Astrocyte (in vitro differentiated cells and primary cell): ENCODE results near the gene ENTHD1. TPM values are rescaled to one million over a fixed set of nuclear protein-coding genes. Genes with fewer than 3 reads are reported as not detected.

Experiments
- DNase-seq: peaks from one replicate; pipeline ENCODE4 v3.0.0-alpha.2; 2010; ENCODE audit warnings: low read depth
- FAIRE-seq: peaks from 2 replicates; lab custom pipeline; 2011; peaks lifted over from hg19 to GRCh38; lab: Jason Lieb, UNC
- H2AFZ ChIP-seq: 2 replicates; pipeline ENCODE4 v1.6.0; 2012; ENCODE audit warnings: low read depth, low read length, inconsistent platforms
- H3K27ac ChIP-seq: 2 replicates; pipeline ENCODE4 v1.5.1; 2011; ENCODE audit warnings: low read depth, low read length, inconsistent platforms
- H3K27me3 ChIP-seq: 2 replicates; pipeline ENCODE4 v1.6.0; 2011; ENCODE audit warnings: low read length, inconsistent platforms; ENCODE audit not compliant: insufficient read depth
- H3K36me3 ChIP-seq: 2 replicates; pipeline ENCODE4 v1.5.1; 2011; ENCODE audit warnings: low read length, inconsistent platforms; ENCODE audit not compliant: insufficient read depth
- H3K4me1 ChIP-seq: 2 replicates; pipeline ENCODE4 v1.5.1; 2011; ENCODE audit warnings: low read length, inconsistent platforms; ENCODE audit not compliant: insufficient read depth
- H3K4me2 ChIP-seq: 2 replicates; pipeline ENCODE4 v1.6.0; 2012; ENCODE audit warnings: low read length, inconsistent platforms
- H3K4me3 ChIP-seq: 2 replicates; pipeline ENCODE4 v1.5.1; 2011; ENCODE audit warnings: low read depth, mild to moderate bottlenecking, low read length, inconsistent platforms; ENCODE audit not compliant: insufficient read depth
- H3K79me2 ChIP-seq: 2 replicates; pipeline ENCODE4 v1.6.0; 2012; ENCODE audit warnings: mild to moderate bottlenecking, low read length, inconsistent platforms; ENCODE audit not compliant: insufficient read depth
- H3K9ac ChIP-seq: 2 replicates; pipeline ENCODE4 v1.6.0; 2012; ENCODE audit warnings: mild to moderate bottlenecking, low read length, inconsistent platforms
- H3K9me3 ChIP-seq: 2 replicates; pipeline ENCODE4 v1.5.1; 2012; ENCODE audit warnings: low read depth, mild to moderate bottlenecking, low read length, inconsistent platforms; ENCODE audit not compliant: insufficient read depth
- H4K20me1 ChIP-seq: 2 replicates; pipeline ENCODE4 v1.6.0; 2012; ENCODE audit warnings: low read length, inconsistent platforms; ENCODE audit not compliant: insufficient read depth
- H3K27ac Mint-ChIP-seq: one replicate; pipeline ENCODE4 v1.8.0; 2021; ENCODE audit warnings: mild to moderate bottlenecking, mixed read lengths; ENCODE audit not compliant: unreplicated experiment
- H3K27me3 Mint-ChIP-seq: one replicate; pipeline ENCODE4 v1.8.0; 2021; ENCODE audit warnings: low read depth, mixed read lengths; ENCODE audit not compliant: unreplicated experiment
- H3K36me3 Mint-ChIP-seq: one replicate; pipeline ENCODE4 v1.8.0; 2021; ENCODE audit warnings: low read depth, mixed read lengths; ENCODE audit not compliant: unreplicated experiment
- H3K4me1 Mint-ChIP-seq: one replicate; pipeline ENCODE4 v1.8.0; 2021; ENCODE audit warnings: low read depth, mixed read lengths; ENCODE audit not compliant: unreplicated experiment
- H3K4me3 Mint-ChIP-seq: one replicate; pipeline ENCODE4 v1.8.0; 2021; ENCODE audit warnings: mild to moderate bottlenecking, moderate library complexity, mixed read lengths; ENCODE audit not compliant: unreplicated experiment
- H3K9me3 Mint-ChIP-seq: one replicate; pipeline ENCODE4 v1.8.0; 2021; ENCODE audit warnings: mild to moderate bottlenecking, mixed read lengths; ENCODE audit not compliant: unreplicated experiment
- CTCF ChIP-seq: IDR thresholded peaks from 2 replicates; pipeline ENCODE4 v1.5.1; 2011; ENCODE audit warnings: low read depth, mild to moderate bottlenecking, inconsistent platforms, low read length, moderate library complexity; ENCODE audit not compliant: insufficient read depth
- EZH2 ChIP-seq: IDR thresholded peaks from 2 replicates; pipeline ENCODE4 v1.6.1; 2012; ENCODE audit warnings: mild to moderate bottlenecking, low read length, inconsistent platforms; ENCODE audit not compliant: insufficient read depth
- total RNA-seq: library from RNA; stranded (reverse); gene quantifications from 2 replicates; pipeline ENCODE4 v1.2.1, GENCODE V29; 2021

The ENTHD1 gene
- total RNA-seq, 1 donor from 2014 or later: not detected

DNA sequence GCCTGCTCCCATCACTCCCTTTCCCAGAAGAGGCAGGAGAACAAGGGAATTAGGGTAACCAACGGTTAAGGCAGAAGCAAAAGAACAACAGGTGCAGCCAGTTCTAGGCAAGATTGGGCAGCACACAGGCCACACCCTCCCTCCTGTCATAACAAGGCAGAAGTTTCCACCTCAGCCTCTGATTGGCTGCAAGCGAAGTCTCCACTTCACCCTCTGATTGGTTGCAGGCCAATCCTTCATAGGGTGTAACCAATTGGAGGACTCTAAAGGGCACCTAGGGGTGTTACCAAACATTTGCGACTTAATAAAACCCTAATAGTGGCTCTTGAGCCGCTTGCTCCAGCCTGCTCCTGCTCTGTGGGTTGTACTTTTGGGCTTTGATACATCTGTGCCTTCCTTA is 169.2 kb downstream of the ENTHD1 start:
- Mint-ChIP-seq H3K4me1 (peaks cover 3% of the 10 kb centered on the region), H3K27ac (no peak overlapping the region), H3K9me3 (no peaks in the 10 kb centered on the region), H3K27me3 (peaks cover 50% of the 10 kb centered on the region), H3K36me3 (peaks cover 2% of the 10 kb centered on the region), H3K4me3 (no peak overlapping the region)
- no peaks in the 10 kb centered on the region for H3K36me3 ChIP-seq
- no peaks in the 10 kb centered on the region for H3K79me2 ChIP-seq
- H3K4me3 ChIP-seq: no peak overlapping the region
- TF ChIP-seq CTCF (no peak), EZH2 (no peak)
- no peak for FAIRE-seq
- H3K9me3 ChIP-seq: no peaks in the 10 kb centered on the region
- no peak for DNase-seq
- H3K4me1 ChIP-seq: no peaks in the 10 kb centered on the region
- H3K27me3 ChIP-seq: peaks cover 25% of the 10 kb centered on the region
- H4K20me1 ChIP-seq: no peaks in the 10 kb centered on the region
- H2AFZ ChIP-seq: no peak overlapping the region
- no peak overlapping the region for H3K9ac ChIP-seq
- no peak overlapping the region for H3K4me2 ChIP-seq
- H3K27ac ChIP-seq: no peak overlapping the region

- Histone ChIP-seq H2AFZ (no peak overlapping the region), H3K4me2 (no peak overlapping the region), H4K20me1 (no peaks in the 10 kb centered on the region), H3K79me2 (no peaks in the 10 kb centered on the region), H3K9me3 (no peaks in the 10 kb centered on the region), H3K4me3 (no peak overlapping the region), H3K27ac (no peak overlapping the region), H3K9ac (no peak overlapping the region), H3K4me1 (no peaks in the 10 kb centered on the region), H3K27me3 (peaks cover 25% of the 10 kb centered on the region), H3K36me3 (no peaks in the 10 kb centered on the region)
- TF ChIP-seq EZH2 (no peak), CTCF (no peak)
- H3K27me3 Mint-ChIP-seq: peaks cover 51% of the 10 kb centered on the region
- no peaks in the 10 kb centered on the region for H3K9me3 Mint-ChIP-seq
- H3K4me3 Mint-ChIP-seq: no peak overlapping the region
- DNase-seq (peak; percentile 50), FAIRE-seq (peak; percentile 9)
- peaks cover 2% of the 10 kb centered on the region for H3K36me3 Mint-ChIP-seq
- peaks cover 3% of the 10 kb centered on the region for H3K4me1 Mint-ChIP-seq
- no peak overlapping the region for H3K27ac Mint-ChIP-seq
These were observed 169.6 kb downstream of the ENTHD1 start for GRCh38 chr22:39723899-39724351.

GRCh38 chr22:39723463-39723862 is 170.1 kb downstream of the ENTHD1 start:
- Histone ChIP-seq H3K36me3 (no peaks in the 10 kb centered on the region), H4K20me1 (no peaks in the 10 kb centered on the region), H3K9ac (no peak overlapping the region), H3K79me2 (no peaks in the 10 kb centered on the region), H3K27ac (no peak overlapping the region), H3K27me3 (peaks cover 25% of the 10 kb centered on the region), H3K4me3 (no peak overlapping the region), H3K4me2 (no peak overlapping the region), H3K9me3 (no peaks in the 10 kb centered on the region), H2AFZ (no peak overlapping the region), H3K4me1 (no peaks in the 10 kb centered on the region)
- H3K27ac Mint-ChIP-seq: no peak overlapping the region
- no peak for FAIRE-seq
- TF ChIP-seq EZH2 (no peak), CTCF (no peak)
- no peak for DNase-seq
- no peaks in the 10 kb centered on the region for H3K9me3 Mint-ChIP-seq
- peaks cover 2% of the 10 kb centered on the region for H3K36me3 Mint-ChIP-seq
- peaks cover 3% of the 10 kb centered on the region for H3K4me1 Mint-ChIP-seq
- no peak overlapping the region for H3K4me3 Mint-ChIP-seq
- H3K27me3 Mint-ChIP-seq: peaks cover 51% of the 10 kb centered on the region
